Mesothelial cell of epicardium (in vitro differentiated cells): ENCODE results near the gene AJAP1. TPM values are rescaled to one million over a fixed set of nuclear protein-coding genes. Genes with fewer than 3 reads are reported as not detected.

Experiments
- DNase-seq, 2 experiments: peaks; one replicate each; pipeline ENCODE4 v3.0.0; 2021; ENCODE audit warnings: low spot score in 2 of 2; ENCODE audit not compliant: unreplicated experiment in 2 of 2
- H3K27ac Mint-ChIP-seq: 2 replicates; pipeline ENCODE4 v1.8.0; 2021; ENCODE audit warnings: mixed read lengths
- H3K27me3 Mint-ChIP-seq: 2 replicates; pipeline ENCODE4 v1.8.0; 2021; ENCODE audit warnings: low read depth, mixed read lengths
- H3K36me3 Mint-ChIP-seq: 2 replicates; pipeline ENCODE4 v1.8.0; 2021; ENCODE audit warnings: mixed read lengths
- H3K4me1 Mint-ChIP-seq: 2 replicates; pipeline ENCODE4 v1.8.0; 2021; ENCODE audit warnings: mixed read lengths
- H3K4me3 Mint-ChIP-seq: 2 replicates; pipeline ENCODE4 v1.8.0; 2021; ENCODE audit warnings: mild to moderate bottlenecking, moderate library complexity, mixed read lengths
- H3K9me3 Mint-ChIP-seq: 2 replicates; pipeline ENCODE4 v1.8.0; 2021; ENCODE audit warnings: mixed read lengths
- total RNA-seq: library from RNA; stranded (reverse); gene quantifications from 3 replicates; pipeline ENCODE4 v1.2.1, GENCODE V29; 2021
- TF ChIP-seq, protein P1 (sequence below): fragments of 200-600 bp; sonication (generic); IDR thresholded peaks from one replicate; pipeline ENCODE4 v1.5.0; 2021; ENCODE audit warnings: antibody characterized with exemption; ENCODE audit not compliant: unreplicated experiment

The AJAP1 gene
- total RNA-seq, 1 donor from 2014 or later = 2.4 TPM

DNA sequence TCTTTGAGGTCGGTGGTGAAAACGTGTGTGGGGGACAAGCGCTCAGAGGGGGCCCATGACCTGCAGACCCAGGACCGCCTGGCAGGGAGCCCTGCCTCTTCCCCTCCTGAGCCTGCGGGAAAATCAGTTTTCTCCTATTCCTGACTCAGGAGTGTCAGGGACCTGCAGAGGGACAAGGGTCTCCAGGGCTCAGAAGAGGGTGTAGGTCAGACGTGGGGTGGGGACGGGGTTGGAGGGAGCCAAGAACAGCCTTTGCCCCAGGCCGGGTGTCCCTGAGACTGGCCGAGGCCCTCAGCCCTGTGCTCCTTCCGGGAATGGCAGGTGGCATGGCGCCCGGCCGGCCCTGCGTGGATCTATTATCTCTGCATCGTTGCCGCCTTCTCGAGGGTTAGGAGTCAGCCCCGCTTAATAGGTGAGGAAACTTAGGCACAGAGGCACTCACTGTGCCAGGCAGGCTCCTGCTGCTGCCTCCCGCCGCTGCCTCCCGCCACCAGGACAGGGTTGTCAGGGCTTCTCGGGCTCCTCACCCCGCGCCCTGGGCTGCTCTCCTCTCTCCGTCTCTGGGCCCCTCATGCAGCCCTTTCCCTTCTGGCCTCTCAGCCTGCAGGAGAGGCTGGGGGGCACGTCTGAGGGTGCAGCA is 37.5 kb downstream of the AJAP1 start:
- TF ChIP-seq, protein P1, sequence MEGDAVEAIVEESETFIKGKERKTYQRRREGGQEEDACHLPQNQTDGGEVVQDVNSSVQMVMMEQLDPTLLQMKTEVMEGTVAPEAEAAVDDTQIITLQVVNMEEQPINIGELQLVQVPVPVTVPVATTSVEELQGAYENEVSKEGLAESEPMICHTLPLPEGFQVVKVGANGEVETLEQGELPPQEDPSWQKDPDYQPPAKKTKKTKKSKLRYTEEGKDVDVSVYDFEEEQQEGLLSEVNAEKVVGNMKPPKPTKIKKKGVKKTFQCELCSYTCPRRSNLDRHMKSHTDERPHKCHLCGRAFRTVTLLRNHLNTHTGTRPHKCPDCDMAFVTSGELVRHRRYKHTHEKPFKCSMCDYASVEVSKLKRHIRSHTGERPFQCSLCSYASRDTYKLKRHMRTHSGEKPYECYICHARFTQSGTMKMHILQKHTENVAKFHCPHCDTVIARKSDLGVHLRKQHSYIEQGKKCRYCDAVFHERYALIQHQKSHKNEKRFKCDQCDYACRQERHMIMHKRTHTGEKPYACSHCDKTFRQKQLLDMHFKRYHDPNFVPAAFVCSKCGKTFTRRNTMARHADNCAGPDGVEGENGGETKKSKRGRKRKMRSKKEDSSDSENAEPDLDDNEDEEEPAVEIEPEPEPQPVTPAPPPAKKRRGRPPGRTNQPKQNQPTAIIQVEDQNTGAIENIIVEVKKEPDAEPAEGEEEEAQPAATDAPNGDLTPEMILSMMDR = no peak
- Mint-ChIP-seq H3K4me3 (no peak overlapping the region), H3K9me3 (no peaks in the 10 kb centered on the region), H3K36me3 (no peaks in the 10 kb centered on the region), H3K27ac (no peak overlapping the region), H3K27me3 (peaks cover 14% of the 10 kb centered on the region), H3K4me1 (no peaks in the 10 kb centered on the region)
- DNase-seq = no peak

GRCh38 chr1:4692437-4692836 is 38.0 kb downstream of the AJAP1 start:
- TF ChIP-seq, protein P1 = no peak
- no peak overlapping the region for H3K27ac Mint-ChIP-seq
- DNase-seq = no peak
- no peaks in the 10 kb centered on the region for H3K9me3 Mint-ChIP-seq
- H3K27me3 Mint-ChIP-seq = peaks cover 14% of the 10 kb centered on the region
- H3K4me1 Mint-ChIP-seq = no peaks in the 10 kb centered on the region
- no peaks in the 10 kb centered on the region for H3K36me3 Mint-ChIP-seq
- H3K4me3 Mint-ChIP-seq = no peak overlapping the region

DNA sequence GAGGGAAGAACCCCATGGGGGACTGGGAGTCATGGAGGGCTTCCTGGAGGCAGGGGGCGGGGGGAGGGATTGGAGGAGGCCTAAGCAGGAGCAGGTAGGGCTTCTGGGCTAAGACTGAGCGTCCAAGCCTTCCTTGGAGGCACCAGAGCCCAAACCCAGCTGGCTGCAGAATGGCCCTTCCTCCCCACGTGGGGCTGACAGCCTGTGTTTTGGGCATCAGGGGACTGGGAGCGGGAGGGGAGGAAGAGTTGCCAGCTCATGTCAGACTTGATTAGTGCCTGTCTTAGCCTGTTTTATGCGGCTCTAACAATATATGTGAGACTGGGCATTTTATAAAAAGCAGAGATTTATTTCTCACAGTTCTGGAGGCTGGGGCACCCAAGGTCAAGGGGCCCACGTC is 38.9 kb downstream of the AJAP1 start:
- Mint-ChIP-seq H3K27me3 (peaks cover 16% of the 10 kb centered on the region), H3K4me3 (no peak overlapping the region), H3K36me3 (no peaks in the 10 kb centered on the region), H3K4me1 (no peaks in the 10 kb centered on the region), H3K9me3 (no peaks in the 10 kb centered on the region), H3K27ac (no peak overlapping the region)
- TF ChIP-seq, protein P1 = no peak
- DNase-seq = no peak

DNA sequence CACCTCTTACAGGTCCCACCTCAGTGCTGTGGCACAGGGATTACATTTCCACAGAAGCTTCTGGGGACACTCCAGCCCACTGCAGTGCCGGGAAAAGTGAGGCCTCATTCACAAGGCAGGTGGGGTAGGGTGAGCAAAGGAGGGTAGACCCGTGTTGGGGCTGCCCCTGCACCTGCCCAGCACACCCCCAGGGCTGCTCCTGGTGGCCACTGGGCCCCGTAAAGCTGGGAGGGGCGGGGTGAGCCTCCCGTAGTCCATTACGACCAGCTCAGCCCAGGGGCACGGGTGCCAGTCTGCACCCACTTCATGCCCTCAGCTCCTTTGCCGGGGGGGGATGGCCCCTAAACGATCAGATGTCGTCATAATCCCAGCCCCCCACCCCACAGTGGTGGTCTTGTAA is 39.5 kb downstream of the AJAP1 start:
- Mint-ChIP-seq H3K9me3 (no peaks in the 10 kb centered on the region), H3K36me3 (no peaks in the 10 kb centered on the region), H3K27me3 (peaks cover 16% of the 10 kb centered on the region), H3K27ac (no peak overlapping the region), H3K4me3 (no peak overlapping the region), H3K4me1 (no peaks in the 10 kb centered on the region)
- TF ChIP-seq, protein P1 = no peak
- no peak for DNase-seq

- H3K27me3 Mint-ChIP-seq = peaks cover 16% of the 10 kb centered on the region
- H3K9me3 Mint-ChIP-seq = no peaks in the 10 kb centered on the region
- H3K4me3 Mint-ChIP-seq = no peak overlapping the region
- H3K36me3 Mint-ChIP-seq = no peaks in the 10 kb centered on the region
- TF ChIP-seq, protein P1 = no peak
- H3K4me1 Mint-ChIP-seq = no peaks in the 10 kb centered on the region
- no peak overlapping the region for H3K27ac Mint-ChIP-seq
- DNase-seq = no peak
Observed at GRCh38 chr1:4694492-4694891, 40.1 kb downstream of the AJAP1 start.

DNA sequence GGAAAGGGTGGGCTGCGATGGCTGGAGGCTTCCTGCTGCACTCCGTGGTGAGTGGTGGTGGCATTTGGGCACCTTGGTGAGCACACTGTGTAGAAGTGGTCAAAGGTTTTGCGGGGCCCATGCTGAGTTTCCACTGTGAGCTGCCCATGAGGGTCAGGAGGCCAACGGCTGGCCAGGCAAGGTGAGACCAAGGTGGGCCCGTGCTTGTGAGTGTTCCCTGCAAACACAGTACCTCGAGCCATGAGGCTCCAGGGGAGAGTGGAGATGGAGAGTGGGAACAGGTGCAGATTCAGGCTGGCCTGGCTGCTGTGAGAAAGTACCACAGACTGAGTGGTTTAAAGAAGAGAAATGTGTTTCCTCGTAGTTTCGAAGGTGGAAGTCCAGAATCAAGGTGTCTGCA is 40.8 kb downstream of the AJAP1 start:
- Mint-ChIP-seq H3K27ac (no peak overlapping the region), H3K4me1 (no peaks in the 10 kb centered on the region), H3K36me3 (no peaks in the 10 kb centered on the region), H3K4me3 (no peak overlapping the region), H3K27me3 (peaks cover 16% of the 10 kb centered on the region), H3K9me3 (no peaks in the 10 kb centered on the region)
- no peak for DNase-seq
- TF ChIP-seq, protein P1 = no peak
